Stimulated activated CD8-positive, alpha-beta memory T cell treated with anti-CD3 and anti-CD28 coated beads, Interleukin-12 subunit alpha, Interleukin-12 subunit beta, amount 100 ng/mL, for 24 hours (primary cell): Measurements from ENCODE around the gene EWSR1.
A peak's percentile ranks its signal among the peaks of the same experiment; 100 is the strongest.
"Not testable (repeated sequence)": the region's sequence is repeated elsewhere in the genome, so short reads cannot be mapped to it uniquely, and the experiment has no call there.

Experiments used
- DNase-seq: peaks from one replicate; pipeline ENCODE4 v3.0.0-alpha.2; 2020; ENCODE audit errors: extremely low read depth

The EWSR1 gene, protein sequence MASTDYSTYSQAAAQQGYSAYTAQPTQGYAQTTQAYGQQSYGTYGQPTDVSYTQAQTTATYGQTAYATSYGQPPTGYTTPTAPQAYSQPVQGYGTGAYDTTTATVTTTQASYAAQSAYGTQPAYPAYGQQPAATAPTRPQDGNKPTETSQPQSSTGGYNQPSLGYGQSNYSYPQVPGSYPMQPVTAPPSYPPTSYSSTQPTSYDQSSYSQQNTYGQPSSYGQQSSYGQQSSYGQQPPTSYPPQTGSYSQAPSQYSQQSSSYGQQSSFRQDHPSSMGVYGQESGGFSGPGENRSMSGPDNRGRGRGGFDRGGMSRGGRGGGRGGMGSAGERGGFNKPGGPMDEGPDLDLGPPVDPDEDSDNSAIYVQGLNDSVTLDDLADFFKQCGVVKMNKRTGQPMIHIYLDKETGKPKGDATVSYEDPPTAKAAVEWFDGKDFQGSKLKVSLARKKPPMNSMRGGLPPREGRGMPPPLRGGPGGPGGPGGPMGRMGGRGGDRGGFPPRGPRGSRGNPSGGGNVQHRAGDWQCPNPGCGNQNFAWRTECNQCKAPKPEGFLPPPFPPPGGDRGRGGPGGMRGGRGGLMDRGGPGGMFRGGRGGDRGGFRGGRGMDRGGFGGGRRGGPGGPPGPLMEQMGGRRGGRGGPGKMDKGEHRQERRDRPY

DNA sequence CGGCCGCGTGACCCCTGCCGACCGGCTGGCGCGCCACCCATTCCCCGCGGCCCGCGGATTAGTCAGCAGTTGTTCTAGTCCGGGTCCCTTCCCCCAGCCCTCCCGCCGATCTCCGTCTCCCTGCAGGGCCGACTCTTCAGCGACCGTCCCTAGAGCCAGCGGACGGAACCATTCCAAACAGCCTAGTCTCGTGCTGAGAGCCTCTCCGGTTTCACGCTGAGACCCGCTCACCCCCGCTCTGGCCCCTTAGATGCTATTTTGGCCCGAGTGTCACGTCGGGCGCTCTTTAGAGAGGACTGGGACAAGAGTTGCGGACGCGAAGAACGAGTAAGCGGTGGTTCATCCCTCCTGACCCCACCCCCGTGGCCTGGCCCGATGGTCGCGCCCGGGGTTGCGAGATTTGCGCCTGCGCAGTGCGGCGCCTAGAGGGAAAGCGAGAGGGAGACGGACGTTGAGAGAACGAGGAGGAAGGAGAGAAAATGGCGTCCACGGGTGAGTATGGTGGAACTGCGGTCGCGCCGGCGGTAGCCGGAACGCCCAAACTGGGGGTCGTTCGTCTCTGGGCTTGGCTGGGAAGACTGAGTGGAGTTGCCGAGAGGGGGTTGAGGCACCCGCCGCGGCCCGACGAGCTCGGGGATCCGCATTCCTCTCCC, at the start of gene EWSR1, which contains the start of gene RHBDD3:
Gene EWSR1 (plus strand): TSS at position 411 of the 653 bp plus-strand sequence. CDS start 69 bp downstream, at position 480.
Gene RHBDD3 (minus strand): TSS at position 124 of the 653 bp plus-strand sequence. CDS start 2,355 bp downstream, outside the sequence.
- DNase-seq = peak; percentile 86

DNA sequence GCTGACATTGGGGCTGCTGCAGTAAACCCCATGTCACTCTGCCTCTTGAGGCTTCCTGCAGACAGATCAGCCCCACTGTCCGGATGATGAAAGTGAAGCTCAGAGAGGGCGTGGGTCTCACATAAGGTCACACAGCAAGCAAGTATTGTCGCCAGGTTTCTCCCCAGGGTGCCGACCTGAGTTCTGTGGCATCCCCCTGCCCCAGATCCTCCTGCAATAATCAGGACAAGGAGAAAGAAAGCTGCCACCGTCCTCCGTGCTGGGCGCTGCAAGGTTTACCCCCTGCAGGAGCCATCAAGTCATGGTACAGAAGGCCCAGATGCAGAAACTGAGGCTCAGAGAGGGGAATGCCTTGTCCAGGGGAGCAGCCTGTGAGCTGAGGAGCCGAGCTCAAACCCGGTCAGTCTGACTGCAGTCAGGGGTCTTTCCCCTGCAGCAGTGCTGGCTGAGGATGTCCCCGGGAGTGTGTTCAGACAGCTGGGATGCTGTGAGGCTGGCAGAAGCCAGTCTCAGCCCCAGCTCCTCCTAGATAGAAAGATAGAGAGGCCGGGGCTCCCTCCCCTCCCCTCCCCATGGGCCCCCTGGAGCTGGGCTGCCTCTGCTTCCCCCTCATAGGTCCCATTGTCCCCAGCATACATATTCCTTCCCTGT, 49.2 kb upstream of the EWSR1 start:
- no peak for DNase-seq

DNA sequence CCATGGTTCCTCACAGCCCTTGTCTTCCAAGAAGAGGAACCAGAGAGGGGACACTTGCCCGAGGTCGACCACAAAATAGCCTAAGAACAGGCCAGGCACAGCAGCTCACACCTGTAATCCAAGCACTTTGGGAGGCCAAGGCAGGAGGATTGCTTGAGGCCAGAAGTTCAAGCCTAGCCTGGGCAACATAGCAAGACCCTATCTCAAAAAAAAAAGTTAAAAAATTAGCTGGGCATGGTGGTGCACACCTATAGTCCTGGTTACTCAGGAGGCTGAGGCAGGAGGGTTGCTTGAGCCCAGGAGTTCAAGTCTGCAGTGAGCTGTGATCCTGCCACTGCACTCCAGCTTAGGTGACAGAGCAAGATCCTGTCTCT, 48.7 kb upstream of the EWSR1 start:
- not testable (repeated sequence) for DNase-seq

DNA sequence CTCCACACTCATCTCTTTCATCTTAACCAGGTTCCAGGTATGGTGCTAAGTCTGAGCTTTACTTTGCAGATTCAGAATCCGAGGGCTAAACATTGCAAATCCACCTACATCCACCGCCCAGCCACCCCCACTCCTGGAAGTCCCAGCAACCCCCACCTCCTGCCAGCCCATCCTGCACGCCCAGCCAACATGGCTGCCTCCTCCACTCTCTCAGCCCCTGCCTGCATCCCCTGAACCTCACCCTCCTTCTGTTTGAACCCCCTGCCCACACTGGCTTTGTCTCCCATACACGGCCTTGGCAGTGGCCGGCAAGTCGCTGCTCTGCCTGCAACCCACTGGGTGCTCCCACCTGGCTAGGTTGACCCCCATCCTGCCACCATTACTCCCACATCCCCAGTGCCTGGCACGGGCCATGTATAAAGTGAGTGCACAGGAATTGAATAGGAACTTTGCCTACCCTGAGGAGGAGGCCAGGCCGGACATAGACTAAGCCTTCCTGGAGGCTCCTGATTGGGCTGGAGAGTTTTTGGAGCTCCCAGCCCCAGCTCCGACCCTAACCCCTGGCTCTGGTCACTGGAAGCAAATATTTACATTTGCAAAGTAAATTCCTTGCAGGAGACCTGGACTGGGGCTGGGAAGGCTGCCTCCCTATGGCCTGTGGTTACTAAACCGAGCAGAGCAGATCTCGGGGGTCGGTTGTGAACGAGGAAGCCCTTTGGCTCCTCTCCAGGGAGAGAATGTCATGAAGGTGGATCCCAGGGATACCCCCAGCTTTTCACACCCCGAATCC, 48.0 kb upstream of the EWSR1 start:
- DNase-seq = no peak

DNA sequence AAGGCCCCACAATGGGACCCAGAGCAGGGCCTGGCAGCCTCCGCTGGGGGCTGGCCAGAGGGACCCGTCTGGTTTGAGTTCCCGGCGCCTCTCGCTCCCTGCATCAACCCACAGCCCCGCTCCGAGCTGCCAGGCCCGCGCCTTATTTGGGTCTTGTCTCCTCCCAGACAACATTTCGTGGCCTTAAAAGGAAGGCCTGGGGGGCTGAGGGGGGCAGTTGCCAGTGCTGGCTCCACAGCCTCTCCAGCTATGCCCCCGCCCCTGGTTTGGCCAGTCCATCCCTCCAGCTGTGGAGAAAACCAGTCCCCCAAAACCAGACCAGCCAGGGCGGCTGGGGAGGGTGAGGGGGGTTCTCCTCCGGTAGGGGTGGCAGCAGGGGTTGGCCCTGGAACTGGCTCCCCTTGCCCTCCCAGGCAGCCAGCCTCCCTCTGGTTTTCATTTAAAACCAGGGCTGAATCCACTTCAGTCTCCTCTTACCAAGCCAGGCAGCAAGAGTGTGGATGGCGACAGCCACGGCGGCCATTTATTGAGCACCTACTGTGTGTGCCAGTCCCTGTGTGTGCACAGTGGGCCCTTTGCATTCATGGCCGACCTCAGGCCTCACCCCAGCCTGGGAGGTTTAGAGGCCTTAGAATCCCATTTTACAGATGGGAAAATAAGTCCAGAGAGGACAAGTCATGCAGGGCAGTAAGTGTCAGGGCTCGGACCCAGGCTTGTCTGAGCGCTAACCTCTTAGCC, 43.8 kb upstream of the EWSR1 start:
- no peak for DNase-seq

DNA sequence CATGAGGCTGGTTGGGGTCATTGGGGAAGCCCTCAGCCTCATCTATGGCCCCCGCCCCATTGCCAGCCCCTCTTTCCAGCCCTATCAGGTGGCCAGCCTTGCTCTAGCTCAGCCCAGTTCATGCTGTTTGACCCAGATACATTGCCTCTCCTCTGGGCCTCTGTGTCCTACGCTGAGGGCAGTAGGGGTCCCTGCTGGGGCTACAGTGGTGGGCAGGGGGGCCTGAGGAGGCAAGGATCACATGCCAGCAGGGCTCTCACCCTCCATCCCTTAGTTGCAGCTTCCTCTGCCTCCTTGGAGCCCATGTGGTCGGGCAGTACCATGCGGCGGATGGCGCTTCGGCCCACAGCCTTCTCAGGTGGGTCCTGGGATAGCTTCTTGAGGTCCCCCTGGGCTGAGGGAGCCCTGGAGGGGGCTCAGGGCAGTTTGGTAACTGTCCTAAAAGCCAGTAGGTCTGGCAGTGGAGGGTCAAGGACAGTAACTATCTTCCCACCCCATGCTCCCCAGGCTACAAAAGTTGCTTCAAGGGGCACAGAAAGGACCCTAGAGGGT, 43.1 kb upstream of the EWSR1 start:
- DNase-seq = no peak

DNA sequence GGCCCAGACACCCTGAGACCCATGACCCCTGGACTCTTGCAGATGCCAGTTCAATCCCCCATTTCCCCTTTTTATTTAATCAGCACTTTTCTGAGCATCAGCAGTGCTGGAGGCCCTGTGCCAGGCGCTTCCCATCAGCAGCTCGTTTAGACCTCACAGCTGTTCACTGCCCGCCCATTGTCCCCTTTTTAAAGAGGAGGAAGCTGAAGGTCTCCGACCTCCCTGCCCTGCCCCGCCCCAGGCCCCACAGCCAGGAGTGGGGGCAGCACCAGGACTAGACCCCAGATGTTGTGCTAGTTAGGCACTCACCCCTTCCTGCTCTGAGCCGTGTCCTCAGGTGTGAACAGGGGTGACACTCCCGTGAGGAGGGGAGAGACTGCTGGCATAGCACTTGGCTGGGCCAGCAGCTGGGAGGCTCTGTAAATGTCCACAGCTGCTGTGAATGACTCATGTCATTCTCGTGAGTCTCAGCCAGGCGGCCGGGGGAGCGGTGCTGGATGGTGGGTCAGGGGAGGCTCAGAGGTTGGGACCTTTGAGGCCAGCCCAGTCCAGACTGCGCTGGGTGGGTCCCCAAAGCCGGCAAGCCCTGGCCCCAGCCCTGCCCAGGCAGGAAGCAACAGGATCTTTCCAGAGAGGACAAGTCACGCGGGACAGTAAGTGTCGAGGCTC, 42.5 kb upstream of the EWSR1 start:
- DNase-seq = no peak

DNA sequence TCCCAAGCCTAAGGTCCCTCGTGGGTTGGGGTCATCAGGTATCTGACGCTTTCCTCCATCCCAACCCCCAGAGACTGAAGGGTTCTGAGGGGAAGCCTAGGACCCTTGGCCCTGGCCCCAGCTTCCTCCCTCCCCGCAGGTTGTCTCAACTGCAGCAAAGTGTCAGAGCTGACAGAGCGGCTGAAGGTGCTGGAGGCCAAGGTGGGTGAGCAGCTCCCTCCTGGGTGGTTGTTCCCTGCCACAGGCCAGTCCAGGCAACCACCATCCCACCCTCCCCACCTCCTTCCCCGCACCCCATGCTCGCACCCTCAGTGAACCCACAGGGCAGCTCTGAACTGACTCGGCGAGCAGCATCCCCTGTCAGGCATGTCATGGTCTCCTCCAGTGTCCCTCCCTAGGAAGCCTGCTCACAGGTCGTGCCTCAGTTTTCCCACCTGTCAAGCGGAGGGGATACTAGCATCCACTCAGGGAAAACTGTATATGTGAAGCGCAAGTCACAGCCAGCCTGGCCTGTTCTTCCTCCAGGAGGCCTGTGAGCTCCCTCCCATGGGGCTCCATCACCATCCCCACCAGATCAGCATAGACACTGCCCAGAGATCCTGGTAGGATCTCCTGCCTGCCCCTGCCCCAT, 41.6 kb upstream of the EWSR1 start:
- DNase-seq = no peak

DNA sequence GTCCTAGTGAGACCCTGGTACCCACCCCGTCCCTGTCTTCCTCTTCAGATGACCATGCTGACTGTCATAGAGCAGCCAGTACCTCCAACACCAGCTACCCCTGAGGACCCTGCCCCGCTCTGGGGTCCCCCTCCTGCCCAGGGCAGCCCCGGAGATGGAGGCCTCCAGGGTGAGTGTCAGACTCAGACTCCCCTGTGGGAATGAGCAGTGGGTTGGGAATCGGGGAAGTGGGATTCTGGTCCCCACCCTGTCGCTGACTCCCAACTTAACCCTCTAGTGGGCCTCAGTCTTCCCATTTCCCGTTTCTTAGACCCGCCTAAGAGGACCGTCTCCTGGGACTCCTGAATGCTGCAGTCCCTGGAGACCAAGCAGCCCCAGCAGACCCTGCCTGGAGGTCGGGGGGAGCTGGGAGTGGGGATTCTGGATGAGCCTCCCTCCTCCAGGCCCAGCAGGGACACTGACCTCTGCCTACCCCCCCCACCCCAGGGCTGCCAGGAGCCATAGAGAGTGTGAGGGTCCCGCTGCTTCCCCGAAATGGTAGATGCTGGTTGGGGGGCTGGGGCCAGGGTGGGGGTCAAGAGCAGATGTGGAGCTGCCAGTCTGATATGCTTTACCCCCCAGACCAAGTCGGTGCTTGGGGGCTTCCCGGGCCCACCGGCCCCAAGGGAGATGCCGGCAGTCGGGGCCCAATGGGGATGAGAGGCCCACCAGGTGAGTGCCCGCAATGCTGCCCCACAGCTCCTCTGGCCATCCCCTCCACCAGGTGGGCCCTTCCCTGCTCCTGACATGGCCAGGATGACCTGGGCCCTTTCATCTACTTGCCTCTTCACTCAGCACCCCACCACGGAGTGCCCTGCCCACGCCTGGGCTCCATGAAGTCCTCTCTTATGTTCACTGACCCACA, 36.8 kb upstream of the EWSR1 start:
- DNase-seq = no peak

DNA sequence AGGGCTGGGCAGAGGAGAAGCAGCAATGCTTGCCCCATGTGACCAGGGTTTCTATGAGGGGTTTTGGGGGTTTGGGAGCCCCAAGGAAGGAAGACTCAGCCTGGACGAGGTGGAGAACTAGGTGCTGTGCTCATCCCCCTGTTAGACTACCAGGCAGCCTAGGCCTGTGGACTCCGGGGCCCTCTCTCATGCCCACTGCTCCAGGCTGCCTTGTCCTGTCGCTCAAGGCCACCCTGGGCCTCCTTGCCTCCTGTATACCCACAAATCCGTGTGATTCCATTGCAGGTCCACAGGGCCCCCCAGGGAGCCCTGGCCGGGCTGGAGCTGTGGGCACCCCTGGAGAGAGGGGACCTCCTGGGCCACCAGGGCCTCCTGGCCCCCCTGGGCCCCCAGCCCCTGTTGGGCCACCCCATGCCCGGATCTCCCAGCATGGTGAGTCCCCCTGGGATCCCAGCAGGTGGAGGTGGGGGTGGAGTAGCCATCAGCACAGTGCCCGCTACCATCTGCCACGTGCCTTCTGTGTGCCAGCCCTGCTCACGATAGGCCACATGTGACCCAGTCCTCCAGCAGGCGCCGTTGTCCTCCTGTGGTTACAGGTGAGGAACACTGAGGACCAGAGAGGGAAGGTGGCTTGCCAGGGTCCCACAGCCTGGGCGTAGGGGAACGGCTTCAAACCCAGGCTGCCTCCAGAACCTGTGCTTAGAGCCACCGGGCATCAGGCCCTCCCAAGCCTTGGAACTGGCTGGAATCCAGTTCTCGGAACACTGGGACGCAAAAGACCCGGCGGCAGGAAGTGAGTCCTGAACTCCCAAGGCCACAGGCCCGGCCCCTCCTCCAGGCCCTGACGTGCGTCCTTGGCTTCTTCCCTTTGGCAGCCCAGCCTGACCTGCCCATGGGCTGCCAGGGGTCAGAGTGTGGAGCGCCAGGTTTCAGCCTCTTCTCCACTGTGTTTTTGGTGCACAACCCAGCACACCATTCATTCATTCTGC, 35.8 kb upstream of the EWSR1 start:
- no peak for DNase-seq

DNA sequence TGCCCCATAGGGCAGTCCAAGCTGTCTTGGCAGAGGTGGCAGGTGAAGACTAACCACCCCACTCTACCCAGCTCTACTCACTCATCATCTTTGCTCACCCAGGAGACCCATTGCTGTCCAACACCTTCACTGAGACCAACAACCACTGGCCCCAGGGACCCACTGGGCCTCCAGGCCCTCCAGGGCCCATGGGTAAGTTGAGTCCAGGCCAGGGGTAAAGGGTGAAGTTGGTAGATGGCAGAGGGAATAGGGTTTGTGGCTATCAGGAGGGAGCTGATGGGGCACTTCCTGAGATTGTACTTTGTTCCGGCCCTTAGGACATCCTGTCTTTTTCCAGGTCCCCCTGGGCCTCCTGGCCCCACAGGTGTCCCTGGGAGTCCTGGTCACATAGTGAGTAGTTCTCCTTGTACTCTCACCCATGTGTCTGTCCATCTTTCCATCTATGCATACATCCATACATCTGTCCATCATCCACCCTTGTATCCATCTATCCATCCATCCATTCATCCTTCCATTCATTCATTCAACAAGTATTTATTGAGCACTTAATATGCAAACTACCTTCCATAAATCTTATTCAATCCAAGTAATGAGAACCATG, 34.7 kb upstream of the EWSR1 start:
- no peak for DNase-seq

DNA sequence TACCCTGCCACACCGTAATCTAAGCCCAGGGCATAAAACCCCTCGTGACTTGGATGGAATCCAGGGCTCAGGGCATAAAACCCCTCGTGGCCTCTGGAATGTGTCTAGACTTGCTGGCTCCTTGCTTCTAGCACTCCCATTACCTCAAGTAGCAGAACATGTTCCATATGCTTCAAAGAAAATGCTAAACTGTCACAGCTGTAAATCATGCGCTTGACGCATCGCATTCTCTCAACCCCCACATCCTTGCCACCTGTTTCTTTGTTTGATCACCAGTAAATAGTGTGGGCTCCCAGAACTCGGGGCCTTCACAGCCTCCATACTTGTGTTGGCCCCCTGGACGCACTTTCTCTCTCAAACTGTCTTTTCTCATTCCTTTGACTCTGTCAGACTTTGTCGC, 27.6 kb upstream of the EWSR1 start:
- not testable (repeated sequence) for DNase-seq

DNA sequence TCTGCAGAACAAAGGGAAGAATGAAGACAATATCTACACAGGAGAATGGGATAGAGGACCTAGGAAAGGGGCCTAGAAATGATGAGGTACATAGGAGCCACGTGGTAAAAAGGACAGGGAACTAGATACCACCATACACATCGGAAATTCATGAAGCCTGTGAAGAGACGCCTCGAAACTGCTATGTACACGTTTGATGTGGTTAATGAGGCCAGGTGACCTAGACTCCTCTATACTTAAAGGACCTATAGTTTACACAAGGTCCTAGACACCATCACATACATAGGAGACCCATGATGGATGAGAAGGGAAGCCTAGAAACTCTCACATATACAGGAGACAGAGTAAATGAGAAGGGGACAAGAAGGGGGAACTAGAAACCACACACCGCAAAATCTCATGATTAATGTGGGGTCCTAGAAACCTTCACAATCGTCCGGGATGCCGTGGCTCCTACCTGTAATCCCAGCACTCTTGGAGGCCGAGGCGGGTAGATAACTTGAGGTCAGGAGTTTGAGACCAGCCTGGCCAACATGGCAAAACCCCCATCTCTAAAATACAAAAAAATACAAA, 24.1 kb upstream of the EWSR1 start:
- no peak for DNase-seq

DNA sequence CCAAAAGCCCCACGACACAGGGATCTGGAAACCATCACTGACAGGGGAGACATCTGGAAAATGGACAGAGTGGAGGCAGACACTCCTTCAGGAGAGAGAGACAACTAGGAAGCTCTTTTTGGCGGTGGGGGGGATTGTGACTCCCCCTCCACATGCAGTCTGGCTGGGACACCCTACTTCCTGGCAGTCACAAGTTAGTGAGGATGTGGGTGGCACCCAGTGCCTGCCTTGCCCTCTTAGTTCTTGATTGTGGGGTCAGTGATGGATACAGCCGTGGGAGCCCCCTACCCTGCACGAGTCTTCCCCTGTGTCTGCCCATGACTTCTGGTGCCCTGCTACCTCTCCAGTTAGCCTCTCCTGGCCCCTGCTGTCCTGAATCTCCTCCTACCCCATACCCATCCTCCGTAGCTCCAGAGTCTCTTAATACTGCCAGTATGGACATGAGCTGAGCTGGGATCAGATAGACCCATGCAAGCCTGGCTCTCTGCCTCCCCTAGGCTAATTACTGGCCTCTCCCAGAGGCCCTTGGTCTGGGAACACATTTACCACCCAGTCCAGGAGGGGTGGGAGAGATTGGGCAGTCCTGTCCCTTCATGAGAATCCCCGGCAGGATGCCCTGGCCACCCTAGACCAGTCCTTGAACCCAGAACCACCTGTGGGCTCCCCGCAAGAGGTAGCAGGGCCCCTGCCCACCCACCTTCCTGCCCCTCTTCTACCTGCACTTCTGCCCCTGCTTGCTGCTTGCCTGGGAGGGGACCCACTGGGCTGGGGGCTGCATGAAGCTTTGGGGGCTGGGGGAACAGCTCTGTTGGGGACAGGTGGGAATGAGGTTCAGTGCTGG, 23.1 kb upstream of the EWSR1 start:
- DNase-seq = no peak

DNA sequence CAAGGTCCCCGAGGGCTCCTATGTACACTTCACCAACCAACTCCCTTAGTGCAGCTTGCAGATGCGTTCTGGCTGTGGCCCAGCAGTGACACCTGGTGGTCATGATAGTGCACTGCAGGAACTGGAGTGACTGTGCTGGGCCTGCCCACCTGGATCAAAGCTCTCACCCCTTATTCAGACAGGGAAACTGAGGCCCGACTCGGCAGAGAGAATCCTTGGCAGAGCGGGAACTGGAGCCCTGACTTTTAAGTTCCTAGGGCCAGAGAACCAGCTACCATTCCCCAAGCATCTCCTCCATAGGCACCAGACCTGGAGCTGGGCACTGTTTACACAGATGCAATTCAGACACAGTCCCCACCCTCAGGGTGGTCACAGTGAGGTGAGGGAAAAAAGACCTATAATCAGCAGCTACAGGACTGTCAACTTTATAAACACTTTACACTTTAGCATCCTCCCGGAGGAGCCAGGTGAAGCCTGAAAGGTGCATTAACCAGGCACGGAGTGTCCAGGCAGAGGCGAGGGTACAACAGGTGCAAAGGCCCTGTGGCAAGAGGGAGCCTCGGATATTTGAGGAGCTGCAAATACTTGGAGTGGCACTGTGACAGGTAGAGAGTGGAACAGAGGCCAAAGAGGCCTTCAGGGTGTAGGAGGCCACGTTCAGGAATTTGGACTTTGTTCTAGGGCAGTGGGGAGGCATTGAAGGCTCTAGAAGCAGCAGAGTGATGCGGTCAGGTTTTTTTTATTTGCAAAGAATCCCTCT, 22.3 kb upstream of the EWSR1 start:
- no peak for DNase-seq
